Stimulated activated CD8-positive, alpha-beta memory T cell treated with anti-CD3 and anti-CD28 coated beads, Interleukin-7, amount 100 ng/mL, for 48 hours (primary cell): Measurements from ENCODE around the gene E4F1.
"Not testable (repeated sequence)": the region's sequence is repeated elsewhere in the genome, so short reads cannot be mapped to it uniquely, and the experiment has no call there.

Experiments
- DNase-seq, 2 donors: peaks; one replicate each; pipeline ENCODE4 v3.0.0-alpha.2; 2020; ENCODE audit warnings: low read depth in 1 of 2; ENCODE audit errors: extremely low read depth in 1 of 2

The E4F1 gene

GRCh38 chr16:2188395-2188794 lies 35.0 kb upstream of the E4F1 start:
- DNase-seq: no peak

GRCh38 chr16:2189252-2189893 lies 34.0 kb upstream of the E4F1 start:
- no peak for DNase-seq

- DNase-seq: no peak
These were observed 33.3 kb upstream of the E4F1 start for GRCh38 chr16:2190002-2190658.

GRCh38 chr16:2190659-2191445 lies 32.5 kb upstream of the E4F1 start:
- DNase-seq: no peak

- no peak for DNase-seq
These were observed 32.0 kb upstream of the E4F1 start for GRCh38 chr16:2191446-2191706.

- no peak for DNase-seq
These were observed 29.1 kb upstream of the E4F1 start for GRCh38 chr16:2194166-2194834.

- DNase-seq: peak in 1 of 2 donors; percentile 32
These were observed 28.5 kb upstream of the E4F1 start for GRCh38 chr16:2194852-2195321.

GRCh38 chr16:2195322-2196161 lies 27.8 kb upstream of the E4F1 start:
- DNase-seq: no peak

GRCh38 chr16:2196162-2196980 lies 27.0 kb upstream of the E4F1 start, which contains the start of gene CASKIN1:
TSS of gene CASKIN1 (minus strand) at chr16:2196605. CDS start at chr16:2196432, 173 bp downstream.
- DNase-seq: no peak

GRCh38 chr16:2196981-2197511 lies 26.3 kb upstream of the E4F1 start:
- DNase-seq: no peak

GRCh38 chr16:2197765-2198164 lies 25.6 kb upstream of the E4F1 start:
- DNase-seq: no peak

GRCh38 chr16:2198283-2198682 lies 25.1 kb upstream of the E4F1 start:
- DNase-seq: no peak

- DNase-seq: no peak
These were observed 24.3 kb upstream of the E4F1 start for GRCh38 chr16:2199095-2199494.

GRCh38 chr16:2199621-2200139 lies 23.7 kb upstream of the E4F1 start:
- no peak for DNase-seq

GRCh38 chr16:2200313-2200712 lies 23.1 kb upstream of the E4F1 start:
- no peak for DNase-seq

- not testable (repeated sequence) for DNase-seq
These were observed 20.2 kb upstream of the E4F1 start for GRCh38 chr16:2203119-2203688.

- no peak for DNase-seq
These were observed 18.8 kb upstream of the E4F1 start for GRCh38 chr16:2204416-2205103.
